Lower leg skin (tissue), 4 donors: ENCODE data around the gene PIGC. TPM values are rescaled to one million over a fixed set of nuclear protein-coding genes. Genes with fewer than 3 reads are reported as not detected.

Experiments
- DNase-seq, 2 donors: peaks; one replicate each; pipeline ENCODE4 v3.0.0-alpha.2; 2019; ENCODE audit warnings: low spot score in 2 of 2
- H3K4me3 ChIP-seq: fragments of 200-600 bp; sonication (generic); 2 replicates; pipeline ENCODE4 v1.5.1; 2017; ENCODE audit warnings: mild to moderate bottlenecking, low read depth; ENCODE audit not compliant: poor library complexity, severe bottlenecking
- CTCF ChIP-seq, 3 donors: fragments of 450-650 bp; IDR thresholded peaks; one replicate each; pipeline ENCODE4 v1.5.1; 2016; ENCODE audit warnings: antibody characterized with exemption in 3 of 3, mild to moderate bottlenecking in 3 of 3, moderate library complexity in 2 of 3
- POLR2A ChIP-seq, 2 donors: fragments of 450-650 bp; IDR thresholded peaks; one replicate each; pipeline ENCODE4 v1.6.1; 2016 to 2017; ENCODE audit warnings: antibody characterized with exemption in 2 of 2, mild to moderate bottlenecking in 1 of 2, moderate library complexity in 1 of 2
- WGBS, 2 donors: methylation state at CpG; one replicate each; pipeline ENCODE4 v1.1.5; 2018; 5-methylcytosine and 5-hydroxymethylcytosine counted together
- intact Hi-C: fragments of 100-400 bp; cut with DNase I; formaldehyde crosslinking; loops from one replicate; pipeline ENCODE4 v1.15.0; 2023; ENCODE audit warnings: low total_unique reads
- total RNA-seq, 4 donors: library from RNA; depleted of rRNA; stranded (reverse); fragments of >200 nt; gene quantifications; one replicate each; pipeline ENCODE4 v1.1.0, GENCODE V29; 2016

The PIGC gene
- total RNA-seq, 4 donors from 2014 or later, result 26.2 to 60.3 (median 48.4) TPM

- intact Hi-C loops, result no loop called here
- TF ChIP-seq CTCF (IDR thresholded peaks at IDR 0.05) (no peak), POLR2A (IDR thresholded peaks at IDR 0.05) (no peak)
- no peak for DNase-seq
- no peak overlapping the region for H3K4me3 ChIP-seq
- 92 to 93% methylated on average over 5 of the region's 5 CpGs for WGBS, 2 donors
Measured at GRCh38 chr1:172456344-172456769, 12.5 kb upstream of the PIGC start.

GRCh38 chr1:172455451-172455850, 11.6 kb upstream of the PIGC start:
- TF ChIP-seq CTCF (IDR thresholded peaks at IDR 0.05), result no peak
- no peak overlapping the region for H3K4me3 ChIP-seq
- 91 to 92% methylated on average over 1 of the region's 1 CpG for WGBS, 2 donors
- DNase-seq, result no peak
- intact Hi-C loops, result no loop called here

GRCh38 chr1:172453607-172454006, 9.7 kb upstream of the PIGC start:
- H3K4me3 ChIP-seq, result no peak overlapping the region
- no peak for TF ChIP-seq POLR2A (IDR thresholded peaks at IDR 0.05)
- no peak for TF ChIP-seq CTCF (IDR thresholded peaks at IDR 0.05)
- intact Hi-C loops, result no loop called here
- DNase-seq, result no peak
- WGBS, 2 donors, result 50 to 59% methylated on average over 1 of the region's 1 CpG

- no peak for DNase-seq
- H3K4me3 ChIP-seq, result no peak overlapping the region
- 50 to 52% methylated on average over 6 of the region's 6 CpGs for WGBS, 2 donors
- intact Hi-C loops, result no loop called here
- no peak for TF ChIP-seq CTCF (IDR thresholded peaks at IDR 0.05)
- TF ChIP-seq POLR2A (IDR thresholded peaks at IDR 0.05), result no peak
Measured at GRCh38 chr1:172453153-172453545, 9.3 kb upstream of the PIGC start.

GRCh38 chr1:172452536-172453152, 8.8 kb upstream of the PIGC start:
- intact Hi-C loops, result no loop called here
- no peak overlapping the region for H3K4me3 ChIP-seq
- 75 to 84% methylated on average over 7 of the region's 7 CpGs for WGBS, 2 donors
- TF ChIP-seq POLR2A (IDR thresholded peaks at IDR 0.05), result no peak
- TF ChIP-seq CTCF (IDR thresholded peaks at IDR 0.05), result no peak
- DNase-seq, result no peak

GRCh38 chr1:172451002-172451443, 7.2 kb upstream of the PIGC start:
- TF ChIP-seq POLR2A (IDR thresholded peaks at IDR 0.05), result no peak
- TF ChIP-seq CTCF (IDR thresholded peaks at IDR 0.05), result no peak
- WGBS, 2 donors, result 54 to 64% methylated on average over 2 of the region's 2 CpGs
- H3K4me3 ChIP-seq, result no peak overlapping the region
- intact Hi-C loops, result no loop called here
- DNase-seq, result no peak
